ENCODE measurements around the gene HES4.
A peak's percentile ranks its signal among the peaks of the same experiment; 100 is the strongest.

The HES4 gene

GRCh38 chr1:1026599-1027413, 26.9 kb upstream of the HES4 start:
- TF ChIP-seq CTCF (IDR thresholded peaks at IDR 0.05; ENCODE audit: low read depth, low read length) = no peak
- no peak for DNase-seq (ENCODE audit: low read depth in 2 of 2)
- H3K4me3 ChIP-seq (replicated peaks in 1 of 2; ENCODE audit: low read depth in 2 of 2, low read length in 2 of 2) = no peak overlapping the region

DNA sequence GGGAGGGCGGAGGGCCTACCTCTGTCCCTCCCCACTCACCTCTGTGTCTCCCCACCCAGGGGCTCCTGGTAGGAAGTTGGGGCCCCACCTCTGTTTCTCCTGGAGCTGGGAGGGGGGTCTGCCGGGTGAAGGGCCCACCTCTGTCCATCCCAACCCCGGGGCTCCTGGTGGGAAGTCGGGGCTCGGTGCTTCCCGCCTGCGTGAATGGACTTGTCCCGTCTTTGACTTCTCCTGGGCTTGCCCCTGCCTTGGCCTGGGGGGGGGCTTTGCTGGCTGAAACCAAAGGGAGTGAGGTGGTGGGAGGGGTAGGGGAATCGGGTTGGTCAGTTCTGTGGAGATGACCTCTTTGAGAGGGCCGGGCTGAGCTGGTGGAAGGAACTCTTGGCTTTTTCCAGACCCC, 25.8 kb upstream of the HES4 start:
- TF ChIP-seq CTCF (IDR thresholded peaks at IDR 0.05; ENCODE audit: low read depth, low read length) = no peak
- DNase-seq (ENCODE audit: low read depth in 2 of 2) = no peak
- no peak overlapping the region for H3K4me3 ChIP-seq (replicated peaks in 1 of 2; ENCODE audit: low read depth in 2 of 2, low read length in 2 of 2)

DNA sequence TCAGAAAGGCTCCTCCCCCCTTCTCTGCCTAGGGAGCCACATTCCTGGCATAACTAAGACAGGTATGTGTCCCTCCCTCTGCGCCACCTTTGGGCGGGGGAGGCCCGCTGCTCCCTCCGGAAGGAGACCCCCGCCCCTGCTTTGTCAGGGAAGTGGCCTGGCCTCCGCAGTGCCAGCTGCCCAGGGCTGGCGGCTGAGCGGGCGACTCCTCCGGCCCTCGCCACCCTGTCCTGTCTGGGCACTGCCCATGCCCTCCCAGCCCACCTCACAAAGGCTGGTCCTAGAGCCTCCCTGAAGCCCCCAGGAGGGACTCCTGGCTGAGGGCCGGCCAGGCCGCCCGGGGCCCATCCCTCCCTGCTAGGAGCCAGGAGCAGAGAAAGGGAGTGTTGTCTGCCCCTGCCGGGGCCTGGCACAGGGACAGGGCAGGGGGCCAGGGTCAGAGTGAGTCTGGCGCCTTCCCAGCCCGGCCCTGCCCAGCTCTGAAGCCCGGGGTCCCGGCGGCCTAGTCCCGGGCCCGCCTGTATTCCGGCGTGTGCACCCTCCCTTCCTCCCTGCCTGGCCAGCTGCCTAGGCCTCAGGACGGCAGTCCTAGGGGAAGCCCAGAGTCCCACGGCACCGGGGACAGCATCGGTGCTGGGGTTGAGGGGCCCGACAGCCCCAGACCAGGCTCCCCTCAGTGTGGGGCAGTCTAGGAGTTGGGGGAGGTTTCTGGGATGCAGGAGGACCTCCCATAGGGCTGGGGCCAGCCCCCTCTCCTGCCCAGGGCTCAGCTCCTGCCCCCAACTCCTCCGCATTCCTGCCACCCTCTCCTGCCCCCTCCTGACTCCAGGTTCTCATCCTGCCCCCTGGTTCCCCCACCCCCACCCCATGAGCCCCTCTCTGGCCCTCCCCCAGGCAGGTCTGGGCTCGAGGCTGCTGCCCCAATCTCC, 25.1 kb upstream of the HES4 start:
- peak; percentile 14 to 41 for DNase-seq (ENCODE audit: low read depth in 2 of 2)
- no peak overlapping the region for H3K4me3 ChIP-seq (replicated peaks in 1 of 2; ENCODE audit: low read depth in 2 of 2, low read length in 2 of 2)
- TF ChIP-seq CTCF (IDR thresholded peaks at IDR 0.05; ENCODE audit: low read depth, low read length) = no peak

- no peak for TF ChIP-seq CTCF (IDR thresholded peaks at IDR 0.05; ENCODE audit: low read depth, low read length)
- no peak overlapping the region for H3K4me3 ChIP-seq (replicated peaks in 1 of 2; ENCODE audit: low read depth in 2 of 2, low read length in 2 of 2)
- DNase-seq (ENCODE audit: low read depth in 2 of 2) = no peak
Measured at GRCh38 chr1:1024149-1024770, 24.4 kb upstream of the HES4 start.

DNA sequence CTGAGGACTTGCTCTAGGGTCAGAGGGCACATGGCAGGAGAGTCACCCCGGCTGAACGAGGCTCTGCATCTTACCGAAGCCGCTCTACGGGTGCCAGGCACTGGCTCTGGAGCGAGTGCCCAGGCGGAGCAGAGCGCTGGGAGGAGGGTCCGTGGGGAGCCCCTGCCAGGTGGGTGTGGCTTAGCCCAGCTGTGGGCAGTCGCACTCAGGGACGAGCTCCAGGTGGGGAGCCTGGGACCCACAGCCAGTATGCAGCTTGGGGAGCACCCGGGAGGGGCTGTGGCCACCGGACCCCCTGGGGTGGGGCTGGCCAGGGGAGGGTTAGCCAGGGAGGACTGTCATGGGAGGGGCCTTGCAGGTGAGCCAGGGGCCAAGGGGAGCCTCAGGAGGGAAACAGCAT, 23.8 kb upstream of the HES4 start:
- H3K4me3 ChIP-seq (replicated peaks in 1 of 2; ENCODE audit: low read depth in 2 of 2, low read length in 2 of 2) = no peak overlapping the region
- DNase-seq (ENCODE audit: low read depth in 2 of 2) = no peak
- no peak for TF ChIP-seq CTCF (IDR thresholded peaks at IDR 0.05; ENCODE audit: low read depth, low read length)

- no peak for DNase-seq (ENCODE audit: low read depth in 2 of 2)
- no peak overlapping the region for H3K4me3 ChIP-seq (replicated peaks in 1 of 2; ENCODE audit: low read depth in 2 of 2, low read length in 2 of 2)
- no peak for TF ChIP-seq CTCF (IDR thresholded peaks at IDR 0.05; ENCODE audit: low read depth, low read length)
Measured at GRCh38 chr1:1022302-1023009, 22.6 kb upstream of the HES4 start.
